NCI-H69 (cell line): ENCODE data around the gene MARCHF11.

Experiments
- DNase-seq: peaks from one replicate; lab custom pipeline; 2025; lab: John Stamatoyannopoulos, UW

MARCHF11 gene

GRCh38 chr5:16179511-16179935, at the start of gene MARCHF11:
Gene MARCHF11 (minus strand): TSS chr5:16179791. CDS start chr5:16179575, 216 bp downstream.
- DNase-seq, result peak; percentile 87

- no peak for DNase-seq
Observed at GRCh38 chr5:16225927-16226326, 46.3 kb upstream of the MARCHF11 start.

- no peak for DNase-seq
Observed at GRCh38 chr5:16192311-16192710, 12.7 kb upstream of the MARCHF11 start.

GRCh38 chr5:16180789-16181082, 1.1 kb upstream of the MARCHF11 start:
- DNase-seq, result peak; percentile 36

- peak; percentile 57 for DNase-seq
Observed at GRCh38 chr5:16179936-16180788, 571 bp upstream of the MARCHF11 start.

- DNase-seq, result peak; percentile 80
Observed at GRCh38 chr5:16178745-16179372, 732 bp downstream of the MARCHF11 start.

- peak; percentile 14 for DNase-seq
Observed at GRCh38 chr5:16169550-16169949, 10.0 kb downstream of the MARCHF11 start.

GRCh38 chr5:16160706-16161105, 18.9 kb downstream of the MARCHF11 start:
- peak; percentile 85 for DNase-seq

GRCh38 chr5:16159636-16160035, 20.0 kb downstream of the MARCHF11 start:
- DNase-seq, result no peak

- DNase-seq, result no peak
Observed at GRCh38 chr5:16156152-16156551, 23.4 kb downstream of the MARCHF11 start.

GRCh38 chr5:16152601-16153568, 26.7 kb downstream of the MARCHF11 start:
- DNase-seq, result peak; percentile 91

- DNase-seq, result no peak
Observed at GRCh38 chr5:16149621-16150020, 30.0 kb downstream of the MARCHF11 start.

GRCh38 chr5:16147179-16147900, 32.3 kb downstream of the MARCHF11 start:
- peak; percentile 43 for DNase-seq

GRCh38 chr5:16144416-16144815, 35.2 kb downstream of the MARCHF11 start:
- no peak for DNase-seq

- no peak for DNase-seq
Observed at GRCh38 chr5:16143361-16144049, 36.1 kb downstream of the MARCHF11 start.

GRCh38 chr5:16140944-16141343, 38.6 kb downstream of the MARCHF11 start:
- DNase-seq, result no peak

- DNase-seq, result no peak
Observed at GRCh38 chr5:16140417-16140816, 39.2 kb downstream of the MARCHF11 start.

- DNase-seq, result no peak
Observed at GRCh38 chr5:16137177-16137576, 42.4 kb downstream of the MARCHF11 start.

GRCh38 chr5:16135506-16135905, 44.1 kb downstream of the MARCHF11 start:
- peak; percentile 38 for DNase-seq

- DNase-seq, result peak; percentile 95
Observed at GRCh38 chr5:16135003-16135402, 44.6 kb downstream of the MARCHF11 start.

GRCh38 chr5:16134204-16134603, 45.4 kb downstream of the MARCHF11 start:
- peak; percentile 25 for DNase-seq
